Measurements from ENCODE around the gene ZFYVE19.

ZFYVE19 gene

GRCh38 chr15:40812721-40813425, 6.0 kb downstream of the ZFYVE19 start:
- intact Hi-C loops (cut with micrococcal nuclease): no loop called here
- Mint-ChIP-seq H3K4me1 (ENCODE audit: low read depth) (peaks cover 39% of the 10 kb centered on the region), H3K9me3 (no peaks in the 10 kb centered on the region), H3K27me3 (no peaks in the 10 kb centered on the region), H3K27ac (no peak overlapping the region), H3K36me3 (ENCODE audit: low read depth) (peaks cover 70% of the 10 kb centered on the region), H3K4me3 (no peak overlapping the region)

DNA sequence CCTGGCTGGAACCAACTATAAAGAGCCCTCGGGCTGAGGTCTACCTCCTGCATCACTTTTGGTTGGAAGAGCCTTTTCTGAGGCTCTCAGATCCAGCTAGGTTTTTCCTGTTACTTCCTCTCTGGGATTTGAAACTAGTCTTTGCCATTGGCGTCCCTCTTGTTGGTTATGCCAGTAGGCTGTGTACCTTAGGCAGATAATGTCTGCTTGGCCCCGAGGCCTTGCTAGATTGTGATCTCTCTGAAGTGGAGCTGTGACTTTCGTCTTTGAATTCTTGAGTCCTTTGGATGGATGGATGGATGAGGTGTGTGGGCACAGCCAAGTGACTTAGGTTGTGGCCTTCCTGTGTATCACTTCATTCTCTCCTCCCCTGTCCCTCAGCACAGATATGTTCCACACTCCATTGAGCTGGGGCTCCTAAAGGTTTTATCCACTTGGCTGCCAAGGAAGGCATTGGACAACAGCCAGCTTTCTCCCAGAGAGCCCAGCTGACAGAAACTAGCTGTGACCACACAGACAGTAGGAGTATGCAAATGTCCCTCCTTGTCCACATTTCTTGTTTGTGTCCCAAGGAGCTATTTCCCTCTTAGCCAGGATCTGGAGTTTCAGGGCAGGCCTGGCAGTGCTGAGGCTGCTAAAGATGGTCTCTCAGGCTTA, 8.3 kb downstream of the ZFYVE19 start:
- peaks cover 24% of the 10 kb centered on the region for H3K4me1 Mint-ChIP-seq (ENCODE audit: low read depth)
- no peaks in the 10 kb centered on the region for H3K9me3 Mint-ChIP-seq
- peaks cover 53% of the 10 kb centered on the region for H3K36me3 Mint-ChIP-seq (ENCODE audit: low read depth)
- intact Hi-C loops (cut with micrococcal nuclease): no loop called here
- no peak overlapping the region for H3K27ac Mint-ChIP-seq
- no peak overlapping the region for H3K4me3 Mint-ChIP-seq
- no peaks in the 10 kb centered on the region for H3K27me3 Mint-ChIP-seq

DNA sequence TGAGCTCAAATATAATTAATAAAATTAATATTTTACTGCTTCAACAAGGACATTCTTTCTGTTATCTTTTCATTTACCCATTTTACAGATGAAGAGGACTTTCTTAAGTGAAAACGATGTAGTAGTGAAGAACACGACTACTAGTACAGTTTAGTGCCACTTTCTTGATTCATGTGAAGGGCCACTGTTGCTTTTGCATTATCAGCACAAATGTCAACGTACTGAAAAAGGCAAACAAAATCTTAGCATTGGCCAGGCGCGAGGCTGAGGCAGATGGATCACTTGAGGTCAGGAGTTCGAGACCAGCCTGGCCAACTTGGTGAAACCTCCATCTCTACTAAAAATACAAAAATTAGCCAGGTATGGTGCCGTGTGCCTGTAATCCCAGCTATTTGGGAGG, 12.2 kb downstream of the ZFYVE19 start:
- H3K4me3 Mint-ChIP-seq: no peak overlapping the region
- peaks cover 14% of the 10 kb centered on the region for H3K36me3 Mint-ChIP-seq (ENCODE audit: low read depth)
- no peak overlapping the region for H3K27ac Mint-ChIP-seq
- peaks cover 14% of the 10 kb centered on the region for H3K4me1 Mint-ChIP-seq (ENCODE audit: low read depth)
- no peaks in the 10 kb centered on the region for H3K9me3 Mint-ChIP-seq
- H3K27me3 Mint-ChIP-seq: no peaks in the 10 kb centered on the region
- intact Hi-C loops (cut with micrococcal nuclease): no loop called here

DNA sequence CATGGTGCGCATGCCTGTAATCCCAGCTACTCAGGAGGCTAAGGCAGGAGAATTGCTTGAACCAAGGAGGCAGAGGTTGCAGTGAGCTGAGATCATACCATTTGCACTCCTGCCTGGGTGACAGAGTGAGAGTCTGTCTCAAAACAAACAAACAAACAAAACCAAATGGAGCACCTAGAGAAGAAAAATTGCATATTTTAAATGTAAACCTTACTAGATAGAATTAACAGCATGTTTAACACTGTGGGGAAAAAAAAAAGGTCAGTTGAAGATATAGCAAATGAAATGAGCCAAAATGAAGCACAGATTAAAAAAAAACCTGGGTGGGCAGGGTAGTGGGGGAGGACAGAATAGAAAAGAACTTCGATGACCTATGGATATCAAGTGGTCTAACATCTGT, 14.3 kb downstream of the ZFYVE19 start:
- intact Hi-C loops (cut with micrococcal nuclease): no loop called here
- peaks cover 2% of the 10 kb centered on the region for H3K27me3 Mint-ChIP-seq
- no peak overlapping the region for H3K4me3 Mint-ChIP-seq
- no peaks in the 10 kb centered on the region for H3K36me3 Mint-ChIP-seq (ENCODE audit: low read depth)
- no peaks in the 10 kb centered on the region for H3K4me1 Mint-ChIP-seq (ENCODE audit: low read depth)
- no peaks in the 10 kb centered on the region for H3K9me3 Mint-ChIP-seq
- no peak overlapping the region for H3K27ac Mint-ChIP-seq

- intact Hi-C loops (cut with micrococcal nuclease): no loop called here
These were observed 16.9 kb downstream of the ZFYVE19 start for GRCh38 chr15:40823572-40824343.

DNA sequence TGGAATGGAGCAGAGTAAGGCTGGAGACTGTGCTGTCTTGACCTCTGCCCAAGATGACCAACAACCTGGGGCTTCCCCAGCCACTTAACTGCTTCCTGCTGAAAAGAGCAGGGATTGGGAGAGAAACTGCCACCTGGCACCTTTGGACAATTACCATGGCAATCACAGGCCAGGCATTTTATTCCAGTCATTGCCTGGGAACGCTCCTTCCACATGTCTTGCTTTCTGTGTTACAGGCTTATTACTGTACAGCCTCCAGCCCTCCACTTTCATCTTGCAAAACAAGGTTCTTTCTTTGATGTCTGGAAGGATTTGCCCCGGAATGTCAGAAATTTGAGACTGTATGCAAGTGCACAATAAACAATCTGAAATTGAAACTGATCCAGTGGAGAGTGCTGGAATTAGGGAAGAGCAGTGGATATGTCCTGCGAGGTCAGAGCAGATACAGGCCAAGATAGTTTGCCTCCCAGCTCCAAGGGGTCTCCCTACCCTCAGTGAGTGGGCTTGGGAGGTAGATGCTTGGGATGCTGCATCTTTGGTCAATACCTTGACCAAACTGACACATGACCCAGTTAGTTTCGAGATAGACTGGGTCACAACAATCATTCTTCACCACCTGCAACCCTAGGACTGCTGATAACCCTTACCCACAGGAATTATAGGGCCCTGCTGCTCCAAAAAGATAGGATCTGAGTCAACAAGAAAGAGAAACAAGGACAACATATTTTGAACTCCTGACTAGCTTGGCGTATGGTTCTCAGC, 19.0 kb downstream of the ZFYVE19 start:
- Mint-ChIP-seq H3K9me3 (no peaks in the 10 kb centered on the region), H3K4me1 (ENCODE audit: low read depth) (no peaks in the 10 kb centered on the region), H3K4me3 (no peak overlapping the region), H3K27ac (no peak overlapping the region), H3K27me3 (peaks cover 11% of the 10 kb centered on the region), H3K36me3 (ENCODE audit: low read depth) (no peaks in the 10 kb centered on the region)
- intact Hi-C loops (cut with micrococcal nuclease): no loop called here

More at GRCh38 chr15:40823572-40824343, 16.9 kb downstream of the ZFYVE19 start:
- Mint-ChIP-seq H3K27me3 (peaks cover 11% of the 10 kb centered on the region), H3K9me3 (no peaks in the 10 kb centered on the region), H3K4me1 (ENCODE audit: low read depth) (no peaks in the 10 kb centered on the region), H3K27ac (no peak overlapping the region), H3K4me3 (no peak overlapping the region), H3K36me3 (ENCODE audit: low read depth) (no peaks in the 10 kb centered on the region)

GRCh38 chr15:40826423-40827075, 19.7 kb downstream of the ZFYVE19 start:
- H3K4me1 Mint-ChIP-seq (ENCODE audit: low read depth): no peaks in the 10 kb centered on the region

GRCh38 chr15:40828447-40829036, 21.7 kb downstream of the ZFYVE19 start, which contains the start of gene PPP1R14D:
TSS of gene PPP1R14D (minus strand) at chr15:40828708. CDS start at chr15:40828641, 67 bp downstream.
- intact Hi-C loops (cut with micrococcal nuclease): no loop called here
- no peaks in the 10 kb centered on the region for H3K9me3 Mint-ChIP-seq
- H3K27me3 Mint-ChIP-seq: peaks cover 11% of the 10 kb centered on the region

More at GRCh38 chr15:40826423-40827075, 19.7 kb downstream of the ZFYVE19 start:
- H3K4me3 Mint-ChIP-seq: no peak overlapping the region
- H3K27me3 Mint-ChIP-seq: peaks cover 11% of the 10 kb centered on the region
- H3K27ac Mint-ChIP-seq: no peak overlapping the region
- no peaks in the 10 kb centered on the region for H3K9me3 Mint-ChIP-seq
- no peaks in the 10 kb centered on the region for H3K36me3 Mint-ChIP-seq (ENCODE audit: low read depth)
- intact Hi-C loops (cut with micrococcal nuclease): no loop called here

DNA sequence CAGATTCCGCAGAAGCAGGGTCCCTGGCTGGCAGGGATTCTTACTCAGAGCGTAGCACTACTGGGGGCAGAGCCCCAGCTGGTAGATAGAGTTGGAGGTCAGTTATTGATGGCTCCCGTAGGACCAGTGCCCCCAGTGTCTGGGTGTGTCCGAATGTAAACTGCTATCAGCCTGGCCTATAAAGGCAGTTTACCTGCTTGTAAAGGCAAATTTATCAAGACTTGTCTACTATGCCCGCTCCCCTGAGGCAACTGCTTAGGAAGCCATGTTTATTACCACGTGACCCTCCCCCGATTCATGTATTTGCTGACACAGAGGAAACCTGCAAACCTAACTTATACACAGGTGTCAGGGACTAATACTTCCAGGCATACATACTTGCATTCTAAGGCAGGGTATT, 22.2 kb downstream of the ZFYVE19 start:
- Mint-ChIP-seq H3K4me3 (no peak overlapping the region), H3K36me3 (ENCODE audit: low read depth) (no peaks in the 10 kb centered on the region), H3K27ac (no peak overlapping the region), H3K9me3 (no peaks in the 10 kb centered on the region), H3K27me3 (peaks cover 11% of the 10 kb centered on the region), H3K4me1 (ENCODE audit: low read depth) (no peaks in the 10 kb centered on the region)
- intact Hi-C loops (cut with micrococcal nuclease): no loop called here

More at GRCh38 chr15:40828447-40829036, 21.7 kb downstream of the ZFYVE19 start, which contains the start of gene PPP1R14D:
- H3K36me3 Mint-ChIP-seq (ENCODE audit: low read depth): no peaks in the 10 kb centered on the region
- H3K27ac Mint-ChIP-seq: no peak within 1 kb of the TSS
- no peaks in the 10 kb centered on the region for H3K4me1 Mint-ChIP-seq (ENCODE audit: low read depth)
- H3K4me3 Mint-ChIP-seq: no peak within 1 kb of the TSS

- Mint-ChIP-seq H3K4me3 (no peak overlapping the region), H3K9me3 (no peaks in the 10 kb centered on the region), H3K36me3 (ENCODE audit: low read depth) (no peaks in the 10 kb centered on the region), H3K27ac (no peak overlapping the region), H3K27me3 (peaks cover 8% of the 10 kb centered on the region), H3K4me1 (ENCODE audit: low read depth) (no peaks in the 10 kb centered on the region)
- intact Hi-C loops (cut with micrococcal nuclease): no loop called here
These were observed 24.0 kb downstream of the ZFYVE19 start for GRCh38 chr15:40830884-40831283.

DNA sequence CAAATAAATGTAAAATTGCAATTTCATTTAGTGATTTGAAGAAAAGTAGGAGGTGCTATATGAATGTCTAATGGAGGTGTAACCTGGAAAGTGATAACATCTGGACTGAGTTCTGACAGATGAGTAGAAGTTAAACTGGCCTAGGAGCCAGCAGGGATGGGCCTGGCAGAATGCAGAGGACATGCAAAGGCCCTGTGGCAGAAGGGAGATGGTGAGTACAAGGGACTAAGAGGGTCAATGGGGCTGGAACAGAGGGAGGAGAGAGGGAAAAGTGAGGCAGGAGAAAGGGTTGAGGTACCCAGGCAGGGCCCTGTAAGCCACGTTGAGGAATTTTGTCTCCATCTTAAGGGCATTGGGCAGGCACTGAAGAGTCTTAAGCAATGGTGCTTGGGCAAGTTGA, 25.0 kb downstream of the ZFYVE19 start:
- H3K9me3 Mint-ChIP-seq: no peaks in the 10 kb centered on the region
- H3K27ac Mint-ChIP-seq: no peak overlapping the region
- H3K4me3 Mint-ChIP-seq: no peak overlapping the region
- intact Hi-C loops (cut with micrococcal nuclease): no loop called here
- H3K36me3 Mint-ChIP-seq (ENCODE audit: low read depth): no peaks in the 10 kb centered on the region
- H3K4me1 Mint-ChIP-seq (ENCODE audit: low read depth): no peaks in the 10 kb centered on the region
- peaks cover 8% of the 10 kb centered on the region for H3K27me3 Mint-ChIP-seq

GRCh38 chr15:40832903-40833302, 26.0 kb downstream of the ZFYVE19 start:
- Mint-ChIP-seq H3K4me3 (no peak overlapping the region), H3K27ac (no peak overlapping the region), H3K36me3 (ENCODE audit: low read depth) (no peaks in the 10 kb centered on the region), H3K9me3 (no peaks in the 10 kb centered on the region), H3K4me1 (ENCODE audit: low read depth) (no peaks in the 10 kb centered on the region), H3K27me3 (peaks cover 5% of the 10 kb centered on the region)
- intact Hi-C loops (cut with micrococcal nuclease): no loop called here

GRCh38 chr15:40836020-40836419, 29.1 kb downstream of the ZFYVE19 start:
- no peaks in the 10 kb centered on the region for H3K9me3 Mint-ChIP-seq
- no peak overlapping the region for H3K4me3 Mint-ChIP-seq
- H3K36me3 Mint-ChIP-seq (ENCODE audit: low read depth): no peaks in the 10 kb centered on the region
- no peaks in the 10 kb centered on the region for H3K4me1 Mint-ChIP-seq (ENCODE audit: low read depth)
- intact Hi-C loops (cut with micrococcal nuclease): no loop called here
- H3K27me3 Mint-ChIP-seq: no peaks in the 10 kb centered on the region
- no peak overlapping the region for H3K27ac Mint-ChIP-seq
